HG03442 (cell line): ENCODE measurements around the gene SCN10A.
A peak's percentile ranks its signal among the peaks of the same experiment; 100 is the strongest.

Source experiments
- ATAC-seq: cut with Tn5 transposase; IDR thresholded peaks from one replicate; pipeline ENCODE4 v1.9.1; 2021; ENCODE audit warnings: mild to moderate bottlenecking, moderate library complexity; ENCODE audit not compliant: unreplicated experiment

The SCN10A gene

GRCh38 chr3:38816026-38816425, at the start of gene SCN10A:
Gene SCN10A (minus strand): TSS chr3:38816217. CDS start chr3:38794010, 22,207 bp downstream.
- ATAC-seq, result no peak

- ATAC-seq, result no peak
These were observed 37.0 kb upstream of the SCN10A start for GRCh38 chr3:38853011-38853410.

- ATAC-seq, result no peak
These were observed 27.9 kb upstream of the SCN10A start for GRCh38 chr3:38843898-38844297.

- no peak for ATAC-seq
These were observed 26.4 kb upstream of the SCN10A start for GRCh38 chr3:38842266-38842965.

- ATAC-seq, result no peak
These were observed 25.0 kb upstream of the SCN10A start for GRCh38 chr3:38840987-38841386.

GRCh38 chr3:38837358-38837757, 21.3 kb upstream of the SCN10A start:
- ATAC-seq, result no peak

- ATAC-seq, result no peak
These were observed 20.5 kb upstream of the SCN10A start for GRCh38 chr3:38836561-38836960.

- no peak for ATAC-seq
These were observed 19.9 kb upstream of the SCN10A start for GRCh38 chr3:38835939-38836338.

- ATAC-seq, result no peak
These were observed 18.7 kb upstream of the SCN10A start for GRCh38 chr3:38834717-38835116.

GRCh38 chr3:38834110-38834509, 18.1 kb upstream of the SCN10A start:
- peak; percentile 64 for ATAC-seq

- no peak for ATAC-seq
These were observed 13.4 kb upstream of the SCN10A start for GRCh38 chr3:38829404-38829803.

GRCh38 chr3:38828681-38829080, 12.7 kb upstream of the SCN10A start:
- ATAC-seq, result no peak

- no peak for ATAC-seq
These were observed 11.8 kb upstream of the SCN10A start for GRCh38 chr3:38827791-38828190.

- no peak for ATAC-seq
These were observed 10.0 kb upstream of the SCN10A start for GRCh38 chr3:38826001-38826400.

GRCh38 chr3:38824349-38824748, 8.3 kb upstream of the SCN10A start:
- ATAC-seq, result no peak

GRCh38 chr3:38823722-38824121, 7.7 kb upstream of the SCN10A start:
- no peak for ATAC-seq

- ATAC-seq, result no peak
These were observed 7.2 kb upstream of the SCN10A start for GRCh38 chr3:38823186-38823585.

GRCh38 chr3:38811822-38812221, 4.2 kb downstream of the SCN10A start:
- no peak for ATAC-seq

GRCh38 chr3:38805765-38806386, 10.1 kb downstream of the SCN10A start:
- ATAC-seq, result no peak

- ATAC-seq, result no peak
These were observed 11.0 kb downstream of the SCN10A start for GRCh38 chr3:38805004-38805403.

GRCh38 chr3:38800511-38800910, 15.5 kb downstream of the SCN10A start:
- ATAC-seq, result no peak

- no peak for ATAC-seq
These were observed 22.3 kb downstream of the SCN10A start for GRCh38 chr3:38793721-38794120.

- no peak for ATAC-seq
These were observed 23.0 kb downstream of the SCN10A start for GRCh38 chr3:38792983-38793382.
